ENCODE data around the gene CTNND1. TPM values are rescaled to one million over a fixed set of nuclear protein-coding genes. Genes with fewer than 3 reads are reported as not detected.

Gene CTNND1
- polyA plus RNA-seq, 1 donor from 2014 or later, result 70.3 TPM

DNA sequence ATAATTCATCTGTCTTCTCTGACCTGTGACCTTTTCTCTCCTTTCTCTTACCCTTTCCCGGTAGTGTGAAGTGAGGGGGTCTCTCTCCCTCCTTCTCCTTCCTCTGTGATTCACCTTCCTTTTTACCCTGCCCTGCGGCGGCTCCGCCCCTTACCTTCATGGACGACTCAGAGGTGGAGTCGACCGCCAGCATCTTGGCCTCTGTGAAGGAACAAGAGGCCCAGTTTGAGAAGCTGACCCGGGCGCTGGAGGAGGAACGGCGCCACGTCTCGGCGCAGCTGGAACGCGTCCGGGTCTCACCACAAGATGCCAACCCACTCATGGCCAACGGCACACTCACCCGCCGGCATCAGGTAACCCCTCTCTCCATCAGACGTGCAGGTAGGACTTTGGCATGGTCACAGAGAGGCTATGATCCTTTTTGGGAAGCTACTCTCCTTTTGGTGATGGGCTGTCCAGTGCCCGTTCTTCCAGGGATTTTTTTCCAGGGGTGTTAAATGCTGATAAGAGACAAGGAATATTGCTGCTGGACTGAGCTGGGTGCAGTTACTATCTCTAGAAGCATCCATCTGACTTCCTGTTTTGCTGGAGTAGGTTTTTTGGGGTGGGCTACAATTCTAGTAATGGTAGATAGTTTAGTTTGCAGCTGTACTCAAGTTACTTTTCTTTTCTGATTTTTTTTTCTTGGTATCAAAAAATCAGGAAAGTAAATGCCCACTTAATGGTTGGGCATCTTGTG lies 29.9 kb downstream of the CTNND1 start:
- TF ChIP-seq SMC3 (conservative IDR thresholded peaks at IDR 0.05; ENCODE audit: poor library complexity) (no peak), MXI1 (conservative IDR thresholded peaks at IDR 0.05; ENCODE audit: poor library complexity, severe bottlenecking) (no peak), POLR2AphosphoS5 (IDR thresholded peaks at IDR 0.05) (no peak), TAF1 (IDR thresholded peaks at IDR 0.05; ENCODE audit: low read depth) (no peak), RAD21 (conservative IDR thresholded peaks at IDR 0.05) (no peak), EP300 (conservative IDR thresholded peaks at IDR 0.05; ENCODE audit: poor library complexity, severe bottlenecking) (no peak), CTCF (IDR thresholded peaks at IDR 0.05; ENCODE audit: poor library complexity, severe bottlenecking) (no peak), EZH2 (IDR thresholded peaks at IDR 0.05; ENCODE audit: borderline replicate concordance, insufficient read depth, low read length, poor library complexity, severe bottlenecking) (no peak)
- TF ChIP-seq, protein P1, sequence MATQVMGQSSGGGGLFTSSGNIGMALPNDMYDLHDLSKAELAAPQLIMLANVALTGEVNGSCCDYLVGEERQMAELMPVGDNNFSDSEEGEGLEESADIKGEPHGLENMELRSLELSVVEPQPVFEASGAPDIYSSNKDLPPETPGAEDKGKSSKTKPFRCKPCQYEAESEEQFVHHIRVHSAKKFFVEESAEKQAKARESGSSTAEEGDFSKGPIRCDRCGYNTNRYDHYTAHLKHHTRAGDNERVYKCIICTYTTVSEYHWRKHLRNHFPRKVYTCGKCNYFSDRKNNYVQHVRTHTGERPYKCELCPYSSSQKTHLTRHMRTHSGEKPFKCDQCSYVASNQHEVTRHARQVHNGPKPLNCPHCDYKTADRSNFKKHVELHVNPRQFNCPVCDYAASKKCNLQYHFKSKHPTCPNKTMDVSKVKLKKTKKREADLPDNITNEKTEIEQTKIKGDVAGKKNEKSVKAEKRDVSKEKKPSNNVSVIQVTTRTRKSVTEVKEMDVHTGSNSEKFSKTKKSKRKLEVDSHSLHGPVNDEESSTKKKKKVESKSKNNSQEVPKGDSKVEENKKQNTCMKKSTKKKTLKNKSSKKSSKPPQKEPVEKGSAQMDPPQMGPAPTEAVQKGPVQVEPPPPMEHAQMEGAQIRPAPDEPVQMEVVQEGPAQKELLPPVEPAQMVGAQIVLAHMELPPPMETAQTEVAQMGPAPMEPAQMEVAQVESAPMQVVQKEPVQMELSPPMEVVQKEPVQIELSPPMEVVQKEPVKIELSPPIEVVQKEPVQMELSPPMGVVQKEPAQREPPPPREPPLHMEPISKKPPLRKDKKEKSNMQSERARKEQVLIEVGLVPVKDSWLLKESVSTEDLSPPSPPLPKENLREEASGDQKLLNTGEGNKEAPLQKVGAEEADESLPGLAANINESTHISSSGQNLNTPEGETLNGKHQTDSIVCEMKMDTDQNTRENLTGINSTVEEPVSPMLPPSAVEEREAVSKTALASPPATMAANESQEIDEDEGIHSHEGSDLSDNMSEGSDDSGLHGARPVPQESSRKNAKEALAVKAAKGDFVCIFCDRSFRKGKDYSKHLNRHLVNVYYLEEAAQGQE (IDR thresholded peaks at IDR 0.05; ENCODE audit: borderline replicate concordance), result no peak
- H3K79me2 ChIP-seq (replicated peaks; ENCODE audit: insufficient read depth, low read length), result peaks cover 52% of the 10 kb centered on the region
- peaks cover 3% of the 10 kb centered on the region for H4K20me1 ChIP-seq (ENCODE audit: insufficient read depth)
- H3K27me3 ChIP-seq (ENCODE audit: insufficient read depth, low read depth, low read length), result no peaks in the 10 kb centered on the region
- no peaks in the 10 kb centered on the region for H3K9me2 ChIP-seq (ENCODE audit: insufficient read depth, low read length)
- H3K4me2 ChIP-seq (ENCODE audit: low read length), result no peak overlapping the region
- no peak overlapping the region for H3K9ac ChIP-seq (ENCODE audit: low read length)
- no peak overlapping the region for H3K27ac ChIP-seq (ENCODE audit: low read length)
- H3K9me3 ChIP-seq (ENCODE audit: low read length), result no peaks in the 10 kb centered on the region
- H2AFZ ChIP-seq (ENCODE audit: low read depth, low read length), result no peak overlapping the region
- no peaks in the 10 kb centered on the region for H3F3A ChIP-seq (ENCODE audit: insufficient read depth, low read length, poor library complexity, severe bottlenecking)
- H3K36me3 ChIP-seq (ENCODE audit: insufficient read depth, low read length), result peaks cover 20% of the 10 kb centered on the region
- H3K4me3 ChIP-seq (ENCODE audit: low read length), result no peak overlapping the region

- no peaks in the 10 kb centered on the region for H3F3A ChIP-seq (ENCODE audit: insufficient read depth, low read length, poor library complexity, severe bottlenecking)
- H2AFZ ChIP-seq (ENCODE audit: low read depth, low read length), result no peak overlapping the region
- no peak overlapping the region for H3K27ac ChIP-seq (ENCODE audit: low read length)
- H4K20me1 ChIP-seq (ENCODE audit: insufficient read depth), result peaks cover 3% of the 10 kb centered on the region
- no peaks in the 10 kb centered on the region for H3K9me3 ChIP-seq (ENCODE audit: low read length)
- H3K4me3 ChIP-seq (ENCODE audit: low read length), result no peak overlapping the region
- TF ChIP-seq CTCF (IDR thresholded peaks at IDR 0.05; ENCODE audit: poor library complexity, severe bottlenecking), result no peak
- no peak for TF ChIP-seq EP300 (conservative IDR thresholded peaks at IDR 0.05; ENCODE audit: poor library complexity, severe bottlenecking)
- no peak for TF ChIP-seq RAD21 (conservative IDR thresholded peaks at IDR 0.05)
- TF ChIP-seq MXI1 (conservative IDR thresholded peaks at IDR 0.05; ENCODE audit: poor library complexity, severe bottlenecking), result no peak
- peaks cover 20% of the 10 kb centered on the region for H3K36me3 ChIP-seq (ENCODE audit: insufficient read depth, low read length)
- no peak overlapping the region for H3K9ac ChIP-seq (ENCODE audit: low read length)
- no peak overlapping the region for H3K4me2 ChIP-seq (ENCODE audit: low read length)
- peaks cover 52% of the 10 kb centered on the region for H3K79me2 ChIP-seq (replicated peaks; ENCODE audit: insufficient read depth, low read length)
- no peaks in the 10 kb centered on the region for H3K9me2 ChIP-seq (ENCODE audit: insufficient read depth, low read length)
- no peaks in the 10 kb centered on the region for H3K27me3 ChIP-seq (ENCODE audit: insufficient read depth, low read depth, low read length)
Measured at GRCh38 chr11:57792060-57792541, 30.5 kb downstream of the CTNND1 start.

Data from neural cell (in vitro differentiated cells).